HepG2 (cell line): ENCODE data around the gene DCAF8. TPM values are rescaled to one million over a fixed set of nuclear protein-coding genes. Genes with fewer than 3 reads are reported as not detected.
A peak's percentile ranks its signal among the peaks of the same experiment; 100 is the strongest.

Source experiments
- CENPBD1 ChIP-seq: sonication (generic); formaldehyde crosslinking; IDR thresholded peaks from 2 replicates; pipeline ENCODE4 v1.8.0; 2022; ENCODE audit warnings: missing genetic modification reagents, low read depth, mild to moderate bottlenecking, borderline replicate concordance
- CREBL2 ChIP-seq: sonication (generic); formaldehyde crosslinking; IDR thresholded peaks from 2 replicates; pipeline ENCODE4 v1.8.1; 2023; ENCODE audit warnings: missing genetic modification reagents, mild to moderate bottlenecking, borderline replicate concordance
- FIP1L1 ChIP-seq: fragments of 200-400 bp; formaldehyde crosslinking; IDR thresholded peaks from 2 replicates; pipeline ENCODE4 v1.6.1; 2018; ENCODE audit warnings: low read depth, mild to moderate bottlenecking, low read length, moderate library complexity, borderline replicate concordance; ENCODE audit not compliant: insufficient read depth
- FOSL2 ChIP-seq: sonication (generic); formaldehyde crosslinking; IDR thresholded peaks from 2 replicates; pipeline ENCODE4 v1.4.0; 2020; ENCODE audit warnings: missing genetic modification reagents
- FOXA1 ChIP-seq, 2 experiments: fragments of 450-650 bp in 1 of 2; sonication (generic) in 1 of 2; formaldehyde crosslinking in 1 of 2; IDR thresholded peaks; 2 replicates each; pipeline versions ENCODE4 v1.4.0 to v1.6.1; 2016 to 2020; ENCODE audit warnings: missing genetic modification reagents in 1 of 2
- FOXA3 ChIP-seq: IDR thresholded peaks from 2 replicates; pipeline ENCODE4 v1.6.1; 2016; ENCODE audit warnings: missing genetic modification reagents, missing compliant biosample characterization
- FOXK2 ChIP-seq: fragments of 450-650 bp; IDR thresholded peaks from 2 replicates; pipeline ENCODE4 v1.6.1; 2016
- FUBP1 ChIP-seq: sonication (generic); formaldehyde crosslinking; IDR thresholded peaks from 2 replicates; pipeline ENCODE4 v1.5.1; 2020; ENCODE audit warnings: missing genetic modification reagents, mild to moderate bottlenecking, borderline replicate concordance
- GATA4 ChIP-seq: sonication (generic); IDR thresholded peaks from 2 replicates; pipeline ENCODE4 v1.6.1; 2016; ENCODE audit warnings: antibody characterized with exemption, low read depth, borderline replicate concordance
- HOXA5 ChIP-seq: sonication (generic); formaldehyde crosslinking; IDR thresholded peaks from 2 replicates; pipeline ENCODE4 v1.4.0; 2020; ENCODE audit warnings: missing genetic modification reagents
- MED1 ChIP-seq: sonication (generic); formaldehyde crosslinking; IDR thresholded peaks from 2 replicates; pipeline ENCODE4 v1.4.0; 2020; ENCODE audit warnings: missing genetic modification reagents
- MLX ChIP-seq: IDR thresholded peaks from 2 replicates; pipeline ENCODE4 v1.6.1; 2016
- SYNCRIP ChIP-seq: fragments of 200-400 bp; formaldehyde crosslinking; IDR thresholded peaks from 2 replicates; pipeline ENCODE4 v1.6.1; 2018; ENCODE audit warnings: mild to moderate bottlenecking, low read depth, low read length; ENCODE audit not compliant: insufficient read depth
- TRIM24 ChIP-seq: sonication (generic); formaldehyde crosslinking; IDR thresholded peaks from 2 replicates; pipeline ENCODE4 v1.8.0; 2022; ENCODE audit warnings: mild to moderate bottlenecking, missing genetic modification reagents
- YEATS2 ChIP-seq: sonication (generic); formaldehyde crosslinking; IDR thresholded peaks from 2 replicates; pipeline ENCODE4 v1.4.0; 2020; ENCODE audit warnings: missing genetic modification reagents, borderline replicate concordance
- ZBTB7A ChIP-seq: sonication (generic); formaldehyde crosslinking; IDR thresholded peaks from 2 replicates; pipeline ENCODE4 v1.8.0; 2022; ENCODE audit warnings: mild to moderate bottlenecking, missing genetic modification reagents
- ZFP36L2 ChIP-seq: sonication (generic); formaldehyde crosslinking; IDR thresholded peaks from 2 replicates; pipeline ENCODE4 v1.4.0; 2020; ENCODE audit warnings: missing genetic modification reagents
- ZGPAT ChIP-seq: IDR thresholded peaks from 2 replicates; pipeline ENCODE4 v1.6.1; 2016; ENCODE audit warnings: mild to moderate bottlenecking
- ZNF17 ChIP-seq: sonication (generic); formaldehyde crosslinking; IDR thresholded peaks from 2 replicates; pipeline ENCODE4 v1.5.0; 2020; ENCODE audit warnings: mild to moderate bottlenecking, missing genetic modification reagents
- ZNF205 ChIP-seq: IDR thresholded peaks from 2 replicates; pipeline ENCODE4 v1.6.1; 2018; ENCODE audit warnings: missing biosample characterization, missing genetic modification reagents
- ZNF674 ChIP-seq: sonication (generic); formaldehyde crosslinking; IDR thresholded peaks from 2 replicates; pipeline ENCODE4 v1.5.0; 2020; ENCODE audit warnings: low read depth, mild to moderate bottlenecking, missing genetic modification reagents
- ZNF768 ChIP-seq: sonication (generic); formaldehyde crosslinking; IDR thresholded peaks from 2 replicates; pipeline ENCODE4 v1.4.0; 2020; ENCODE audit warnings: missing genetic modification reagents
- ZSCAN12 ChIP-seq: sonication (generic); formaldehyde crosslinking; IDR thresholded peaks from 2 replicates; pipeline ENCODE4 v1.9.0; 2021; ENCODE audit warnings: mild to moderate bottlenecking, missing genetic modification reagents
- ZSCAN9 ChIP-seq: IDR thresholded peaks from 2 replicates; pipeline ENCODE4 v1.6.1; 2016; ENCODE audit warnings: borderline replicate concordance
- polyA plus RNA-seq, 8 experiments: library from polyadenylated mRNA; depleted of rRNA in 3 of 8; stranded (reverse) in 7 of 8; unstranded in 1 of 8; fragments of >200 nt; fragmentation: Illumina TruSeq in 4 of 8; extraction: Trizol in 4 of 8; gene quantifications; 2 replicates each; pipeline versions ENCODE4 v1.2.1 to v1.2.3, GENCODE V29; 2011 to 2016; ENCODE audit warnings: low read depth in 4 of 8, missing spikeins in 1 of 8, mixed read lengths in 1 of 8; ENCODE audit not compliant: insufficient read depth in 1 of 8
- total RNA-seq, 5 experiments: library from RNA; depleted of rRNA; stranded (reverse); fragments of >200 nt; fragmentation: Illumina TruSeq; extraction: Trizol; gene quantifications; 2 replicates each; pipeline ENCODE4 v1.2.3, GENCODE V29; 2016; ENCODE audit warnings: low read depth in 1 of 5

Gene DCAF8
- total and polyA plus RNA-seq, 2 of the 13 experiments (the other 11 are each of a cell fraction or from before 2014, with no cell fraction given): 73.4 to 79.8 TPM

- TF ChIP-seq GATA4 (peak; percentile 9; the same call in 1 of the 2 replicates), MLX (CRISPR knock-in tag) (peak; percentile 62; the same call in 1 of the 2 replicates), ZGPAT (CRISPR knock-in tag) (peak; percentile 77; the same call in 1 of the 2 replicates), ZSCAN12 (CRISPR knock-in tag) (no peak), MED1 (peak; percentile 70), ZNF768 (CRISPR knock-in tag) (peak; percentile 72; the same call in 1 of the 2 replicates), CENPBD1 (CRISPR knock-in tag) (no peak), ZSCAN9 (CRISPR knock-in tag) (no peak; the same call in 1 of the 2 replicates), FUBP1 (CRISPR knock-in tag) (no peak), FOXA3 (peak; percentile 63), ZNF674 (CRISPR knock-in tag) (no peak), ZNF17 (CRISPR knock-in tag) (peak; percentile 90), ZBTB7A (CRISPR knock-in tag) (peak; percentile 84), CREBL2 (CRISPR knock-in tag) (no peak; the same call in 1 of the 2 replicates), SYNCRIP (no peak), TRIM24 (CRISPR knock-in tag) (no peak), FIP1L1 (no peak), YEATS2 (CRISPR knock-in tag) (peak; percentile 92), FOXA1 (IDR thresholded peaks at IDR 0.05) (no peak), FOXA1 (CRISPR knock-in tag; IDR thresholded peaks at IDR 0.05) (no peak; the same call in 1 of the 2 replicates), ZFP36L2 (CRISPR knock-in tag) (no peak), HOXA5 (CRISPR knock-in tag) (peak; percentile 40; the same call in 1 of the 2 replicates), FOSL2 (CRISPR knock-in tag) (peak; percentile 25), FOXK2 (no peak), ZNF205 (CRISPR knock-in tag) (peak; percentile 57; the same call in 1 of the 2 replicates)
Observed at GRCh38 chr1:160261893-160262794, at the start of gene DCAF8 (continued).
